Measurements from ENCODE around the gene ST6GALNAC3.
"Not testable (repeated sequence)": the region's sequence is repeated elsewhere in the genome, so short reads cannot be mapped to it uniquely, and the experiment has no call there.

ST6GALNAC3 gene

GRCh38 chr1:76341816-76342215 is 267.3 kb downstream of the ST6GALNAC3 start:
- DNase-seq (ENCODE audit: low read depth): not testable (repeated sequence)

GRCh38 chr1:76343356-76343755 is 268.8 kb downstream of the ST6GALNAC3 start:
- no peak for DNase-seq (ENCODE audit: low read depth)

DNA sequence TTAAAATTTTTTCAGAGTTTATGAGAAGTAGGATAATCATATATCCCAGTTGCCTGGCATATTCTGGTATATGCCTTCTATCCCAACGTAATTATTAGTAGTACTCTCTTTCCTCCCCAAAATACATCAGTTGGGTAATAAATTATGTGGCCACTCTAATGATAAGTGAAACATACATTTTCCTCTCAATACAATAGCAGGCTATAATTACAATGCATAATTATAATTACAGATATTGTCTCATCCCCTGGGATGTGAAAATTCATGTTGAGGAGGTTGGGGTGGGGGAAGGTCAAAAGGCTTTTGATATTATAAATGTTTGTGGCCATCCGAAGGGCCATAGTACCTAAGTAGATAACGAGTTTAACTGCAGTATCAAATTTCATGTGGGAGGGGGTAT is 277.1 kb downstream of the ST6GALNAC3 start:
- no peak for DNase-seq (ENCODE audit: low read depth)

- DNase-seq (ENCODE audit: low read depth): no peak
Measured at GRCh38 chr1:76352741-76353435, 278.3 kb downstream of the ST6GALNAC3 start.

DNA sequence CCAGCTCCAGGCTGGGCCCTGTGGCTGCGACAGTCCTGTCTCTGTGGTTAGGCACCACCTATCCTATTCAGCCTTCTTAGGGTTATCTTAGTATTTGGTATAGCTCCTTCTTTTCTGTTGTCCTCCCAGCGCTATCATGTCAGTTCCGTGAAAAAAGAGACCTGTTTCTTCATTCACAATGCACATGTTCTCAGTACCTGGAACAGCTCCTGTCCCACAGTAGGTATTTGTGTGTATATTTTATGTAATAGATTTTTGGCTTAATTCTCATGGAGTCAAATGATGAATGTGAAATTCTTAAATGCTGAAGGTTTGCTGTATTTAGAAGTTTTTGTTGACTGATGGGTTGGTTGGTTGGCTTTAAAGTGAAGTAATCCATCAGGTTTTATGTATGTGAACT is 279.7 kb downstream of the ST6GALNAC3 start:
- no peak for DNase-seq (ENCODE audit: low read depth)

- DNase-seq (ENCODE audit: low read depth): no peak
Measured at GRCh38 chr1:76366726-76367125, 292.2 kb downstream of the ST6GALNAC3 start.

DNA sequence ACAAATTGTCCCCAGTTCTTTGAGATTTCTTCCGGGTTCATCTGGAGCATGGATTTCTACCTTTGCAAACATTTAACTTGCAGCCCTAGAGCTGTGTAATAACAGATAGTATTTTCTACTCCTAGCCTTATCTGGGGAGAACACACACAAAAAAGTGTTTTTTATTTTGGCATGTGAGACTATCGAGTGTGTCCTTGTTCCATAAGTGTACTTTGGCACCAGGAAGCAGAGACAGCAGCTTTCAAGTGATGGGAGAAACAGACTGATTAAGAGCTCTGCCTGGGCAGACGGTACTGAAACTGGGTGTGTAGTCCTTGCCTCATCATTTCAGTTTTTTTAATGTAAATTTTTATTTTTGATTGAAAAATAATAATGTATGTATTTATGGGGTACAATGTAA is 297.4 kb downstream of the ST6GALNAC3 start:
- no peak for DNase-seq (ENCODE audit: low read depth)

- no peak for DNase-seq (ENCODE audit: low read depth)
Measured at GRCh38 chr1:76374086-76374485, 299.5 kb downstream of the ST6GALNAC3 start.

- no peak for DNase-seq (ENCODE audit: low read depth)
Measured at GRCh38 chr1:76377247-76377646, 302.7 kb downstream of the ST6GALNAC3 start.

DNA sequence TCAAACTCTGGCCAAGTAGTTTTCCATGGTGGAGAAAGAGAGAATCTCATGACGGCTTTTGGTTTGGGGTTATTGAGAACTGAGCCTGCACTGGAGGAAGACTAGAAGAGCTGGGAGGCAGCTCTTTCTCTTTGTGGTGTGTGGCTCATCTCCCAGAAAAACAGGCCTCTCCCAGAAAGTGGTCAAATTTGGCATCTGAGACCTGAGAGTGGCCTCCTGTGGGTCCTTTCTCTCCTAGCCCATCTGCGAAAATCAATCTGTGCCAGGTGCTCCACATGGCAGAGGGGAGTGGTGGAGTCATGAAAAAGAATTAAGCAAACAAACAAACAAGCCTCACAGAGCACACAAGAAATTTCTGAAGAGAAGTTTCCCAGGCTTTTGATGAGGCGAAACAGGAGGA is 305.0 kb downstream of the ST6GALNAC3 start:
- DNase-seq (ENCODE audit: low read depth): no peak

DNA sequence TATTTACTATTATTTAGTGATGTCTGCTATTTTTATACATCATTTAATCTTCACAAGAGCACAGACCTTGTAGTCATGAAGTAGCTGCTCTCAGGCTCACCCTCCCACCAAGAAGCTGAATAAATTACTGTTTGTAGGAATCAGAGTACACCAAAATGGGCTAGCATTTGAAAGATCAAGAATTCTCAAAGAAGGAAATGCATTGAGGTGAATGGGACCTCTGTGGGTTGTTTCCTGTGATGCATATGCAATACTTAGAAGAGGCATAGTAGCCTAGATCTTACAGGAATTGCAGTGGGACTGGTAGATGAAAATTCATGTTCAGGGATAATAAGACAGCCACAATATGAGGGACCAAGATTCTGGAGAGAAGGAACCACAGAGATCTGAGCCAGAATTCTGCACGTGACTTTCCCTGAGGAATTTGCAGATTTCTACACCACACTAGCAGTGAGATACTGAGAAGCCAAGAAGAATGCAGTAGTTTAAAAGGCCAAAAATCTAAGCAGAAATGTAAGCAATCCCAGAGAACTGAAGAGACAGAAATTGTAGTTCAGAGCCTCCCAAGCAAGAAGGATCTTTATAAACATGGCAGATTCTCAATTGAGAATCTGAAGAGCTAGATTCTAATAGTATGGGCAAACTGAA is 307.0 kb downstream of the ST6GALNAC3 start:
- no peak for DNase-seq (ENCODE audit: low read depth)

DNA sequence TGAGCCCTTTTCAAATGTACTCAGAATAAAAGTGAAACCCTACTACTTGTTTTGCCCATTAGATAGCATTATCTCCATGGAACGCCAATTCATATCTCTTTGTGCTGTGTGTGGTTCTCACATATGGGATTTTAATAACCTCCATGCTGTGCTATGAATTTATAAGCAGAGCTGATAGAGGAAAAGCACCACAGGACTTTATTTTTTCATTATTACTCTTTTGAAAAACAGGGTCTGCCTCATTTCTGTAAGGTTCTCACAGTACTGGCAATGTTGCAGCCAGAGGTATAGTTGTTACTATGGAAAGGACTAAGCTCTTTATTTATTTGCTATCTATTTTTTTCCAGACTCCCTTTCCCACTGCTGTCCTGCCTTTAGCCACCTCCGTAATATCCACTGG is 313.7 kb downstream of the ST6GALNAC3 start:
- DNase-seq (ENCODE audit: low read depth): no peak

GRCh38 chr1:76390456-76390855 is 315.9 kb downstream of the ST6GALNAC3 start:
- DNase-seq (ENCODE audit: low read depth): no peak

GRCh38 chr1:76395059-76395458 is 320.5 kb downstream of the ST6GALNAC3 start:
- no peak for DNase-seq (ENCODE audit: low read depth)

- DNase-seq (ENCODE audit: low read depth): no peak
Measured at GRCh38 chr1:76402128-76402527, 327.6 kb downstream of the ST6GALNAC3 start.

GRCh38 chr1:76408303-76408702 is 333.8 kb downstream of the ST6GALNAC3 start:
- DNase-seq (ENCODE audit: low read depth): no peak

- DNase-seq (ENCODE audit: low read depth): no peak
Measured at GRCh38 chr1:76410499-76410898, 336.0 kb downstream of the ST6GALNAC3 start.

GRCh38 chr1:76418531-76418930 is 344.0 kb downstream of the ST6GALNAC3 start:
- no peak for DNase-seq (ENCODE audit: low read depth)

GRCh38 chr1:76419603-76420002 is 345.1 kb downstream of the ST6GALNAC3 start:
- no peak for DNase-seq (ENCODE audit: low read depth)

DNA sequence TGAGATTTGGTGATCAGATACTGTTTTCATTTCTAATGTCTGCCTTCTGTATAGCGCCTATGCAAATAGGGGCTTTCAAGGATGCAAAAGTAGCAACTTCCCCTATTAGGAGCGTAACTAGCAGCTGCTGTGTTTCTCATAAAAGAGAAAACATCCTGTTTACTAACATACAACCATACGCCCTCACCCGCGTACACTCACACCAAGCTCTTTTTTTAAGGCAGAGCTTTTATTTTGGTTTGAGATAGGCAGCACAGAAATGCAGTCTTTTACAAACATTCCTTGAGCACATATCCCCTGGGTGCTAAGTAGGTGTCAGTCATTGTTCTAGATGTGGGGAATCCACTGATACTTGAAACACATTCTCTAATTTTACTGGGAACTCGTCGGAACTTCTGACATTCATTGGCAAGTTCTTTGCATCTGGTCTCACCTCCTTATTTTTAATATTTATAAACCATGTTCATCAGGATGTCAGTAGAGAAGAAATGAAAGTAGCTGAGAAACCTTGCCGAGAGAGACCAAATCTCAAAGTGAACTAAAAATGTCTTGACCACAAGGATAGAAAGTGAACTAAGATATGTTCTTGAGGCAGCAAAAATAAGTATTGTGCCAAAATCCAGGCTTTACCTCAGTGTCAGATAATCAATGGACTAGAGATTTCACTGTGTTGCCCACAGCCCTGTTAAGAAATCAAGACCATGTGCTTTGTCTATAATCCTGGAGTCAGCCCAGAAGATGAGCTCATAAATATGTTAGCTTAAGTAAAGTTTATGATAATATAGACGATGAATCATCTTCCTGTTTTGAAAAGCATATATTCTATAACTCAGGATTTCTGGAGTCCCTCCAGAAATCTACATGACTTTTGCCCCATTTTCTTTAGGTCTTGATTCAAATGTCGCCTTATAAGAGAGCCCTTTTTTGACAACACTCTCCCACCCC is 350.9 kb downstream of the ST6GALNAC3 start:
- DNase-seq (ENCODE audit: low read depth): peak; percentile 85

DNA sequence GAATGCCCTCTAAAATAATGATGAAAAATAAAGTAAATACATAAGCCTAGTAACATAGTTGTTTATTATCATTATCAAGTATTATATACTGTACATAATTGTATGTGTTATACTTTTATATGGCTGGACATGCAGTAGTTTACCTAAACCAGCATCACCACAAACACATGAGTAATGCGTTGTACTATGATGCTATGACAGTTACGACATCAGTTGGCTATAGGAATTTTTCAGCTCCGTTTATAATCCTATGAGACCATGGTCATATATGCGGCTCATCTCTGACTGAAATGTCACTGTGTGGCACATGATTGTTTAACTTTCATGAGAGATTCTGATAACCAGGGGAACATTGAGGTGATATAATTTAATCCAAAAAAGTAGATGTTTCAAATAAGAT is 352.1 kb downstream of the ST6GALNAC3 start:
- peak; percentile 44 for DNase-seq (ENCODE audit: low read depth)

DNA sequence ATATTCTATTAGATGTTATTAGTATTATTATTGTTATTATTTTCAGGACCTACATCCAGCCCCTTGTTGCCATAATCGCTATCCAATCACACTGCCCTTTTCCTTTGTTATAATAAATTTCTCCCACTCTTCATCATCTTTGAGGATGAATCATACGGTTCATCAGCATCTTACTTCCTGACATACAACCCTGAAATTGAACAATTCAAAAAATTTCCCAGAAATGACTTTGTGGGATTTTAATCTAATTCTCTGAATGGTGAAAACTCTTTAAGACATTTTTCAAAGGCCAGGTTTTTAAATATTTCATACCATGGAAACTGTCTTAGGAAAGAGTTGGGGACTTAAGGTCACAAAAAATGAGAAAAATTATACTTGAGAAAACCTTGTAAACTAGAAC is 353.5 kb downstream of the ST6GALNAC3 start:
- no peak for DNase-seq (ENCODE audit: low read depth)

DNA sequence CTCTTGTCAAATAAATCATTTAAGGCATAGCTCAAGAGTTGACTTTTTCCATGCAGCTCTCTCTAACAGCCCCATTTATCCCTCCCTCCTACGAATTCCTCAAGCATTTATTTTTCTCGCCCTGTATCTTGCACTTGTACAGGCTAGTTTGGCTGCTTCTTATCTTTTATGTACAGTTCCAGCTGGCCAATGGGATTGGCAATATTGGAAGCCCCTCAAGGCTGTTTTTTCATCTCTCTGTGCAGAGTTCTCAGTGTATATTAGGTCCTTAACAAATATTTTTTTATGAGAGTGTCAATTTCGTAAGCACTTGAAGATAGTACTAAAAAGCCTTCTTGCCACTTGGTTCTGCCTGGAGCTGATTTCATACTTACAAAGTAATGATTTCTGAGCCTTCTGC is 356.0 kb downstream of the ST6GALNAC3 start:
- no peak for DNase-seq (ENCODE audit: low read depth)
